ENCODE data around the gene CLSTN3.

Gene CLSTN3

DNA sequence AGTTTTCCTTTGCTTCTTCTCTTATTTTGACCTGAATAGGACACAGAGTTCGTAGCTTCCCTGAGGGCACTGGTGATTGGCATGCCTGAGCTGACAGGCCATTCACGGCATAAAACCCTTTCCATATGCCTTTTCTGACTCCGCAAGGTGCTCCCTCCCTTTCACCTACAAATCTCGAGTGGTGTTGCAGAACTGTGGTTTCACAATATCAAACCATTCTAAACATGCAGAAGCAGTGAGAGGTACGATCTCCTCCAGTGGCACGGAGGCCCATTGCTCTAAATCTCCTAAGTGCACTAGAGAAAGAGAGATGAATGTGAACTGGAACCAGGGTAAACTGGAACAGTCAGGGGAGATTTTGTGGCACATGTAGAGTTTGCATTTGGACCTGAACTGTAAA is 23.9 kb downstream of the CLSTN3 start:
- TF ChIP-seq FOXP2 (optimal IDR thresholded peaks at IDR 0.05; ENCODE audit: borderline replicate concordance, extremely low read depth, extremely low read length, insufficient read depth) (no peak), SIN3A (IDR thresholded peaks at IDR 0.05; ENCODE audit: borderline replicate concordance, insufficient read depth, low read length) (no peak), TAF1 (IDR thresholded peaks at IDR 0.05; ENCODE audit: borderline replicate concordance, insufficient read depth, low read length) (no peak), POLR2AphosphoS5 (IDR thresholded peaks at IDR 0.05; ENCODE audit: low read depth, low read length) (no peak)
- TF ChIP-seq, protein P1, sequence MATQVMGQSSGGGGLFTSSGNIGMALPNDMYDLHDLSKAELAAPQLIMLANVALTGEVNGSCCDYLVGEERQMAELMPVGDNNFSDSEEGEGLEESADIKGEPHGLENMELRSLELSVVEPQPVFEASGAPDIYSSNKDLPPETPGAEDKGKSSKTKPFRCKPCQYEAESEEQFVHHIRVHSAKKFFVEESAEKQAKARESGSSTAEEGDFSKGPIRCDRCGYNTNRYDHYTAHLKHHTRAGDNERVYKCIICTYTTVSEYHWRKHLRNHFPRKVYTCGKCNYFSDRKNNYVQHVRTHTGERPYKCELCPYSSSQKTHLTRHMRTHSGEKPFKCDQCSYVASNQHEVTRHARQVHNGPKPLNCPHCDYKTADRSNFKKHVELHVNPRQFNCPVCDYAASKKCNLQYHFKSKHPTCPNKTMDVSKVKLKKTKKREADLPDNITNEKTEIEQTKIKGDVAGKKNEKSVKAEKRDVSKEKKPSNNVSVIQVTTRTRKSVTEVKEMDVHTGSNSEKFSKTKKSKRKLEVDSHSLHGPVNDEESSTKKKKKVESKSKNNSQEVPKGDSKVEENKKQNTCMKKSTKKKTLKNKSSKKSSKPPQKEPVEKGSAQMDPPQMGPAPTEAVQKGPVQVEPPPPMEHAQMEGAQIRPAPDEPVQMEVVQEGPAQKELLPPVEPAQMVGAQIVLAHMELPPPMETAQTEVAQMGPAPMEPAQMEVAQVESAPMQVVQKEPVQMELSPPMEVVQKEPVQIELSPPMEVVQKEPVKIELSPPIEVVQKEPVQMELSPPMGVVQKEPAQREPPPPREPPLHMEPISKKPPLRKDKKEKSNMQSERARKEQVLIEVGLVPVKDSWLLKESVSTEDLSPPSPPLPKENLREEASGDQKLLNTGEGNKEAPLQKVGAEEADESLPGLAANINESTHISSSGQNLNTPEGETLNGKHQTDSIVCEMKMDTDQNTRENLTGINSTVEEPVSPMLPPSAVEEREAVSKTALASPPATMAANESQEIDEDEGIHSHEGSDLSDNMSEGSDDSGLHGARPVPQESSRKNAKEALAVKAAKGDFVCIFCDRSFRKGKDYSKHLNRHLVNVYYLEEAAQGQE (IDR thresholded peaks at IDR 0.05; ENCODE audit: insufficient read depth in 1 of 2, low read depth in 2 of 2, low read length in 2 of 2): no peak

DNA sequence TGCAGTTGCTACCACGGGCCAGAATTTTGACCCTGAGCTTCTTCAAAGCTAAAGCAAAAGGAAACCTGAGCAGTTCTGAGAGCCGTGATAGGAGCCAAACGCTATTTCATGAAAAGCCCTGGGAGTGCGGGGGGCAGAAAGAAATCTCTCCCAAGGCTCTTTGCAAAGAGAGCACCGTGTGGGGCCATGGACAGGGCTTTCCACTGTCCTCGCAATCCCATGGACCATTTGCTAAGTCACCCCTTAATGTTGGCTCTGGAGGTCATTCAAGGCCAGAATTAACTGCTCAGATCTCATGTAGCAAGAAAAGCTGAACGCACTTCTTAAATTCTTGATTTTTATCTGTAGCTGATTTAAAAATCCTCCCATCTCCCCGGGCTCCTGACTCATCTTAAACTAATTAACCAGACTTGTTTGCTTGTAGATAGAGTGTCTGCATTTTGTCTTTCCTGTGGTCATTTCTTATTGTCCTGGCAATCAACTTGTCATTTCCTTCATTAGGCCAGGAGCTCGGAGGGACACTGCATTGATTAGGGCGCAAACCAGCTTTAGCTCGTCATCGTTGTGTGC is 24.8 kb downstream of the CLSTN3 start:
- no peak for TF ChIP-seq SIN3A (IDR thresholded peaks at IDR 0.05; ENCODE audit: borderline replicate concordance, insufficient read depth, low read length)
- TF ChIP-seq TAF1 (IDR thresholded peaks at IDR 0.05; ENCODE audit: borderline replicate concordance, insufficient read depth, low read length): no peak
- no peak for TF ChIP-seq FOXP2 (optimal IDR thresholded peaks at IDR 0.05; ENCODE audit: borderline replicate concordance, extremely low read depth, extremely low read length, insufficient read depth)
- TF ChIP-seq, protein P1 (IDR thresholded peaks at IDR 0.05; ENCODE audit: insufficient read depth in 1 of 2, low read depth in 2 of 2, low read length in 2 of 2): no peak
- no peak for TF ChIP-seq POLR2AphosphoS5 (IDR thresholded peaks at IDR 0.05; ENCODE audit: low read depth, low read length)

DNA sequence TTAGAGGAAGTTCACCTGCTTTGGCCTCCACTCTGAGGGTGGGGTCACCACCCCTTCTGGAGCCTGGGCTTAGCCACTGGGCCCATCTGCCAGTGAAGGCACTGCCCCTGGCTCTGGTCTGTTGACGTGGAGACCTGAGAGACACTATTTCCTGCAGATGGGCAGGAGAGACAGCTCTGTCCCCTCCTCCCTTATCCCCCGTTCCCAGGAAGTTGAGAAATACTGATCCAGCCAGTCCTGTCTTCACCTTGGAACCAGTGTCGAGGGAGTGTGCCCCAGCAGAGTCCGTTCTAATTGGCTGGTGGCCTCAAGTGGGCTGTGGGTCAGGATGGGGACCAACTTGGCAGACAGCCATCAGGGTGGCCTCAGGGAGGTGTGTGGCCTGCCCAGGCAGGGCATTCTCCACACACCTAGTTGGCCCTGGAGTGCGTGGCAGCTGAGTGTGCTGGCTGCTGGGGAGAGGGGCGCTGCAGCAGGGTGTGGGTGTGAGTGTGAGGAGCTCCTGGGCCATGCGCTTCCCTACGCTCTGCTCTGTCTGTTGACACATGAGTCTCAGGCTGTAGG is 25.4 kb downstream of the CLSTN3 start:
- TF ChIP-seq FOXP2 (optimal IDR thresholded peaks at IDR 0.05; ENCODE audit: borderline replicate concordance, extremely low read depth, extremely low read length, insufficient read depth): no peak
- no peak for TF ChIP-seq POLR2AphosphoS5 (IDR thresholded peaks at IDR 0.05; ENCODE audit: low read depth, low read length)
- TF ChIP-seq TAF1 (IDR thresholded peaks at IDR 0.05; ENCODE audit: borderline replicate concordance, insufficient read depth, low read length): no peak
- TF ChIP-seq, protein P1 (IDR thresholded peaks at IDR 0.05; ENCODE audit: insufficient read depth in 1 of 2, low read depth in 2 of 2, low read length in 2 of 2): no peak
- TF ChIP-seq SIN3A (IDR thresholded peaks at IDR 0.05; ENCODE audit: borderline replicate concordance, insufficient read depth, low read length): no peak

DNA sequence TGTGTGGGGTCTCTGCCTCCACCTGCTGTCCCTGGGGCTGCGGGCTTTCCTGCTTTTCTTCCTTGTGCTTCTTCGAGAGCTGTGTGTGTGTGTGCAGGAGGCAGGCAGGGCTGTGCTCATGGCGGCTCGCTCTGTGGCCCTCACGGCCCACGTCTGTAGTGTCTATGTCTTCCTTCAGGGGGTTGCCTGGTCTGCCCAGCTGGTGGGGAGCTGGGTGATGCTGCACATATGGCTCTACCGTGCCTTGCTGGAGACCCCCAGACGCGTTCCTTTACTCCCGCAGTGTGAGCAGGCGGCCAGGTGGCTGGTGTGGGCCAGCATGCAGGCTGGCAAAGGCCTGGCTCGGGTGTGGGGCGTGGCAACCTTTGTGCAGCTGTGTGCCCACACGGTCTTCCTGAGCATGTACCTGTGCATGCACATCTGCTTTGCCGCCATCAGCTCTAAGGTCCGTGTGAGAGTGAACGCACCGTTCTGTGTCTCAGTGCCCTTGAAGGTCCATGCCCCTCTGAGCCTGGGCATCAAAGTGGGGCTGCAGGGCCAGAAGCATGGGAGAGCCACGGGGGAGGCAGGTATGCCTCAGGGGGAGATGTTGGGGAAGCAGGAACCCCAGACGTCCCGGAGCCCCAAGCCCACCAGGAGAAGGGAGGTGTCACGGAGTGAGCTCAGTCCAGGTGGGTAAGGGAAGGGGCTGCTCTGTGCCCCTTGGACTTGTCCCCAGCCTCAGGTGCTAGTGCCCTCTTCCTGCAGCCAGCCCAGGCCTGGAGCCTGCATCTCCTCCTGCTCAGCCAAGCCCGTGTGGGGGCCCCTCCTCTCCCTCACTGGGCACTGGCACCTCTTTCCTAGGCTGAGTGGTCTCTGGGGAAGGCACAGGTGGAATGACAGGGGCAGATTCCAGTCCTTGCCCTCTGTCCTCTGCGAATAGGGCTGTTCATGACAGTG is 26.4 kb downstream of the CLSTN3 start:
- no peak for TF ChIP-seq TAF1 (IDR thresholded peaks at IDR 0.05; ENCODE audit: borderline replicate concordance, insufficient read depth, low read length)
- no peak for TF ChIP-seq SIN3A (IDR thresholded peaks at IDR 0.05; ENCODE audit: borderline replicate concordance, insufficient read depth, low read length)
- TF ChIP-seq, protein P1 (IDR thresholded peaks at IDR 0.05; ENCODE audit: insufficient read depth in 1 of 2, low read depth in 2 of 2, low read length in 2 of 2): no peak
- TF ChIP-seq POLR2AphosphoS5 (IDR thresholded peaks at IDR 0.05; ENCODE audit: low read depth, low read length): no peak

Measured in PFSK-1 (cell line).